ENCODE measurements around the gene IQUB.
A peak's percentile ranks its signal among the peaks of the same experiment; 100 is the strongest.
"Not testable (repeated sequence)": the region's sequence is repeated elsewhere in the genome, so short reads cannot be mapped to it uniquely, and the experiment has no call there.

- not testable (repeated sequence) for TF ChIP-seq CTCF (optimal IDR thresholded peaks at IDR 0.05 in 1 of 3, IDR thresholded peaks at IDR 0.05 in 1 of 3, conservative IDR thresholded peaks at IDR 0.05 in 1 of 3; ENCODE audit: extremely low read depth in 1 of 3, insufficient read depth in 2 of 3, low read length in 3 of 3)
- TF ChIP-seq EZH2 (IDR thresholded peaks at IDR 0.05; ENCODE audit: low read length) = peak; percentile 76
Measured at GRCh38 chr7:123532343-123532742, 2.1 kb downstream of the IQUB start.
